Endothelial cell of umbilical vein (primary cell): ENCODE data around the gene DNAJC4. TPM values are rescaled to one million over a fixed set of nuclear protein-coding genes. Genes with fewer than 3 reads are reported as not detected.

Experiments
- BruUV-seq: library from RNA; stranded (reverse); fragments of 400-500 nt; replicated peaks from 2 replicates; lab custom pipeline; 2021; lab: Mats Ljungman, UMichigan
- CTCF ChIA-PET: fragments of 300-600, 350-600 bp; sonication (Branson Sonifier 250); formaldehyde crosslinking; loops from one replicate; lab custom pipeline; 2021; ENCODE audit warnings: antibody characterized with exemption, inconsistent platforms; lab: Charles Lee
- POLR2A ChIA-PET: fragments of 300-600, 350-600 bp; sonication (Branson Sonifier 250); formaldehyde crosslinking; loops from one replicate; lab custom pipeline; 2021; ENCODE audit warnings: antibody characterized with exemption, inconsistent platforms; lab: Charles Lee
- DNase-seq: peaks from one replicate; pipeline ENCODE4 v3.0.0-alpha.2; 2011; ENCODE audit warnings: low read depth, low spot score
- FAIRE-seq: peaks from 2 replicates; lab custom pipeline; 2011; peaks lifted over from hg19 to GRCh38; lab: Jason Lieb, UNC
- H2AFZ ChIP-seq: 2 replicates; pipeline ENCODE4 v1.6.0; 2012; ENCODE audit warnings: low read depth, low read length, control low read depth, inconsistent platforms
- H3K27ac ChIP-seq: 2 replicates; pipeline ENCODE4 v1.5.1; 2011; ENCODE audit warnings: low read depth, mild to moderate bottlenecking, control low read depth, low read length, moderate library complexity; ENCODE audit not compliant: insufficient read depth
- H3K27me3 ChIP-seq, 2 experiments: 2 replicates each; pipeline versions ENCODE4 v1.6.0 to v1.6.1; 2011; ENCODE audit warnings: low read length in 2 of 2, mixed read lengths in 1 of 2; ENCODE audit not compliant: control insufficient read depth in 2 of 2, insufficient read depth in 2 of 2
- H3K36me3 ChIP-seq, 2 experiments: 2 replicates in 1 of 2; 3 replicates in 1 of 2; pipeline ENCODE4 v1.5.1; 2011; ENCODE audit warnings: low read length in 2 of 2, mild to moderate bottlenecking in 1 of 2, moderate library complexity in 1 of 2; ENCODE audit not compliant: control insufficient read depth in 2 of 2, insufficient read depth in 2 of 2; ENCODE audit errors: extremely low read depth in 1 of 2
- H3K4me1 ChIP-seq: 3 replicates; pipeline ENCODE4 v1.5.1; 2011; ENCODE audit warnings: mild to moderate bottlenecking, low read length; ENCODE audit not compliant: control insufficient read depth, insufficient read depth; ENCODE audit errors: extremely low read depth
- H3K4me2 ChIP-seq: 2 replicates; pipeline ENCODE4 v1.6.1; 2011; ENCODE audit warnings: low read length, control low read depth, mixed read lengths; ENCODE audit not compliant: insufficient read depth
- H3K4me3 ChIP-seq, 3 experiments: fragments of 200-600 bp in 1 of 3; sonication (generic), shearing (Covaris generic) in 1 of 3; replicated peaks in 1 of 3; 2 replicates each; pipeline ENCODE4 v1.5.1; 2011 to 2016; ENCODE audit warnings: control low read depth in 3 of 3, low read length in 3 of 3, mild to moderate bottlenecking in 2 of 3, inconsistent platforms in 1 of 3, low read depth in 1 of 3, moderate library complexity in 1 of 3; ENCODE audit not compliant: insufficient read depth in 1 of 3
- H3K79me2 ChIP-seq: 2 replicates; pipeline ENCODE4 v1.6.0; 2012; ENCODE audit warnings: low read length, inconsistent platforms; ENCODE audit not compliant: control insufficient read depth, insufficient read depth
- H3K9ac ChIP-seq: replicated peaks from 2 replicates; pipeline ENCODE3; 2011; ENCODE audit warnings: low read length, control low read depth; ENCODE audit not compliant: insufficient read depth; ENCODE audit errors: extremely low read depth
- H3K9me1 ChIP-seq: replicated peaks from 3 replicates; pipeline ENCODE4 v1.6.0; 2011; ENCODE audit warnings: mild to moderate bottlenecking, low read length; ENCODE audit not compliant: control insufficient read depth, insufficient read depth; ENCODE audit errors: extremely low read depth
- H3K9me3 ChIP-seq: replicated peaks from 2 replicates; pipeline ENCODE4 v1.5.1; 2012; ENCODE audit warnings: low read length, inconsistent platforms; ENCODE audit not compliant: control insufficient read depth, insufficient read depth
- H4K20me1 ChIP-seq: replicated peaks from 2 replicates; pipeline ENCODE3; 2011; ENCODE audit warnings: mild to moderate bottlenecking, low read length; ENCODE audit not compliant: control insufficient read depth, insufficient read depth; ENCODE audit errors: extremely low read depth
- EZH2 ChIP-seq: IDR thresholded peaks from 2 replicates; pipeline ENCODE4 v1.6.1; 2012; ENCODE audit warnings: borderline replicate concordance, low read depth, mild to moderate bottlenecking, moderate library complexity, low read length, inconsistent platforms; ENCODE audit not compliant: severe bottlenecking
- FOS ChIP-seq: IDR thresholded peaks from 2 replicates; pipeline ENCODE4 v1.6.1; 2011; ENCODE audit warnings: mild to moderate bottlenecking, low read length, moderate library complexity, borderline replicate concordance; ENCODE audit not compliant: insufficient read depth
- JUN ChIP-seq: IDR thresholded peaks from 2 replicates; pipeline ENCODE4 v1.6.1; 2011; ENCODE audit warnings: borderline replicate concordance, low read depth; ENCODE audit not compliant: insufficient read length, insufficient read depth
- MYC ChIP-seq: IDR thresholded peaks from one replicate; pipeline ENCODE4 v1.6.1; 2011; ENCODE audit warnings: mild to moderate bottlenecking, low read depth, low read length
- POLR2A ChIP-seq: IDR thresholded peaks from 2 replicates; pipeline ENCODE4 v1.6.1; 2012; ENCODE audit warnings: low read depth, mild to moderate bottlenecking, control low read depth, low read length
- POLR2AphosphoS5 ChIP-seq: IDR thresholded peaks from 2 replicates; pipeline ENCODE4 v1.6.1; 2012; ENCODE audit warnings: low read depth, mild to moderate bottlenecking, control low read depth, low read length, moderate library complexity; ENCODE audit not compliant: insufficient read depth
- dilution Hi-C: fragments of 300-500 bp; cut with MboI; formaldehyde crosslinking; loops from one replicate; pipeline ENCODE4 v1.15.0; 2019; ENCODE audit warnings: low sequenced_read_pairs; ENCODE audit not compliant: extremely low pct_ligation_motif_present
- intact Hi-C: fragments of 100-400 bp; cut with micrococcal nuclease; formaldehyde crosslinking; loops from one replicate; pipeline ENCODE4 v1.10.0; 2022
- polyA plus RNA-seq, 4 experiments: library from polyadenylated mRNA; depleted of rRNA in 3 of 4; stranded (reverse) in 3 of 4; unstranded in 1 of 4; fragments of >200 nt; gene quantifications; 2 replicates each; pipeline versions ENCODE4 v1.2.1 to v1.2.3, GENCODE V29; 2011 to 2012; ENCODE audit warnings: missing spikeins in 1 of 4
- total RNA-seq: library from RNA; stranded (reverse); gene quantifications from 2 replicates; pipeline ENCODE4 v1.2.3, GENCODE V29; 2021
- TF ChIP-seq, protein P1 (sequence below), 2 donors: IDR thresholded peaks; 1 replicate in 1 of 2; 2 replicates in 1 of 2; pipeline ENCODE4 v1.5.1; 2011; ENCODE audit warnings: low read length in 2 of 2, mild to moderate bottlenecking in 2 of 2, moderate library complexity in 2 of 2, control low read depth in 1 of 2, inconsistent platforms in 1 of 2, low read depth in 1 of 2; ENCODE audit not compliant: insufficient read depth in 1 of 2; ENCODE audit errors: extremely low read depth in 1 of 2
- TF ChIP-seq, protein P2 (sequence below): IDR thresholded peaks from 2 replicates; pipeline ENCODE4 v1.6.1; 2011; ENCODE audit not compliant: insufficient read depth, insufficient read length

Gene DNAJC4
- total and polyA plus RNA-seq, 2 donors (not counting 3 experiments of a cell fraction or from before 2014, with no cell fraction given), result 23.5 to 41.2 TPM

DNA sequence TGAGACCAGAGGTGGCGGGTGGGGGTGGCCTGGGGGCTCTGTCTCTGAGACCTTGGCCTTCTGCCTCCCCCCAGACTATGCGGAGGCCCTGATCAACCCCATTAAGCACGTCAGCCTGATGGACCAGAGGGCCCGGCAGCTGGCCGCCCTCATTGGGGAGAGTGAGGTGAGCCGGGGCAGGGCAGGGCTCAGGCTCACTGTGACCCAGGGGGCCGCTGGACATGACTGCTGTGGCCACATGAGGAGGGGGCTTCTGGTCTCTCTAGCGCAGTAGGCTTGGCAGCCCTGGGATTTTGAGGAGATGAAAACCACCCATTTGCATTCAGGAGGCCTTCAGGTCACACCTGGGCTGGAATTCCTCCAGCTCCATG is 33.6 kb downstream of the DNAJC4 start:
- no peak for FAIRE-seq
- Histone ChIP-seq H3K27me3 (no peaks in the 10 kb centered on the region), H3K36me3 (peaks cover 15 to 32% of the 10 kb centered on the region in 2 experiments), H3K27ac (peak overlapping the region; percentile 83), H3K9me3 (no peaks in the 10 kb centered on the region), H2AFZ (no peak overlapping the region), H3K4me2 (no peak overlapping the region), H4K20me1 (no peaks in the 10 kb centered on the region), H3K4me1 (peaks cover 42% of the 10 kb centered on the region), H3K9me1 (no peaks in the 10 kb centered on the region), H3K79me2 (no peaks in the 10 kb centered on the region), H3K4me3 (no peak overlapping the region), H3K9ac (no peak overlapping the region)
- no peak for DNase-seq
- TF ChIP-seq JUN (no peak), MYC (no peak), EZH2 (no peak)
- TF ChIP-seq, protein P1, sequence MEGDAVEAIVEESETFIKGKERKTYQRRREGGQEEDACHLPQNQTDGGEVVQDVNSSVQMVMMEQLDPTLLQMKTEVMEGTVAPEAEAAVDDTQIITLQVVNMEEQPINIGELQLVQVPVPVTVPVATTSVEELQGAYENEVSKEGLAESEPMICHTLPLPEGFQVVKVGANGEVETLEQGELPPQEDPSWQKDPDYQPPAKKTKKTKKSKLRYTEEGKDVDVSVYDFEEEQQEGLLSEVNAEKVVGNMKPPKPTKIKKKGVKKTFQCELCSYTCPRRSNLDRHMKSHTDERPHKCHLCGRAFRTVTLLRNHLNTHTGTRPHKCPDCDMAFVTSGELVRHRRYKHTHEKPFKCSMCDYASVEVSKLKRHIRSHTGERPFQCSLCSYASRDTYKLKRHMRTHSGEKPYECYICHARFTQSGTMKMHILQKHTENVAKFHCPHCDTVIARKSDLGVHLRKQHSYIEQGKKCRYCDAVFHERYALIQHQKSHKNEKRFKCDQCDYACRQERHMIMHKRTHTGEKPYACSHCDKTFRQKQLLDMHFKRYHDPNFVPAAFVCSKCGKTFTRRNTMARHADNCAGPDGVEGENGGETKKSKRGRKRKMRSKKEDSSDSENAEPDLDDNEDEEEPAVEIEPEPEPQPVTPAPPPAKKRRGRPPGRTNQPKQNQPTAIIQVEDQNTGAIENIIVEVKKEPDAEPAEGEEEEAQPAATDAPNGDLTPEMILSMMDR (IDR thresholded peaks at IDR 0.05; ENCODE audit: extremely low read depth in 1 of 2, insufficient read depth in 1 of 2, low read depth in 1 of 2, low read length in 2 of 2), result no peak
- ChIA-PET POLR2A (no interaction called here), CTCF (interaction anchor here (0.9 to 2.7 kb wide), 5 partner anchors 13 to 91 kb away, joined by 3 to 24 read pairs (median 5); partner anchors contain the start of genes CATSPERZ and PLCB3)
- intact Hi-C loops, result loop anchor here (1.0 kb wide), 1 partner anchor 13 kb away; the partner anchor contains the start of gene PLCB3
- dilution Hi-C loops, result no loop called here
- BruUV-seq, result no TSS peak

DNA sequence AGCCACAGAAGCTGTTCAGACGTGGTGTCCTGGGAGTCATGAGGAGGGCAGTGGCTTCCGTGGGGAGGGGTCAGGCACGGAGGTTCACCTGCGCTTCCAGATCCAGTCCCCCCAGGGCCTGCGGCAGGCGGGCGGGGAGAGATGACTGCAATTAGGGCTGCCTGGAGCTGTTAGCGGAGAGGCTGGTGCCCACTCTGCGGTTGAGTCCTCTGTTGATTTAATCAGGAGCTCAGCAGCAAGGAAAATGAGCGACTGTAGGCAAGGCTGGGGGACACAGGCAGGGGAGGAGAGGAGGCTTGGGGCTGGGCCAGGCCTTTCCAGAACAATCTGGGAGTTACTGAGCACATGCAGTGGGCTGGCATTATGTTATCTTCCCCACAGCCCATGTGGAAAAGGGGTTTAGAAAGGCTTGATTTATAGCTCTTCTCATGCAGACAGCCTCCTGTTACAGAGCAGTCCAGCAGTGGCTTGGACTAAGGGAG is 34.1 kb downstream of the DNAJC4 start:
- POLR2A ChIA-PET, result no interaction called here
- intact Hi-C loops (no loop called here), dilution Hi-C loops (no loop called here)
- no peak overlapping the region for H3K4me3 ChIP-seq
- H3K27me3 ChIP-seq, result no peaks in the 10 kb centered on the region
- no peaks in the 10 kb centered on the region for H3K9me1 ChIP-seq
- H3K27ac ChIP-seq, result no peak overlapping the region
- H4K20me1 ChIP-seq, result no peaks in the 10 kb centered on the region
- no peak overlapping the region for H3K9ac ChIP-seq
- H3K9me3 ChIP-seq, result no peaks in the 10 kb centered on the region
- DNase-seq (no peak), FAIRE-seq (no peak)
- no TSS peak for BruUV-seq
- no peak overlapping the region for H3K4me2 ChIP-seq
- no peaks in the 10 kb centered on the region for H3K79me2 ChIP-seq
- peaks cover 10 to 27% of the 10 kb centered on the region in 2 experiments for H3K36me3 ChIP-seq
- peaks cover 46% of the 10 kb centered on the region for H3K4me1 ChIP-seq
- no peak overlapping the region for H2AFZ ChIP-seq
- TF ChIP-seq FOS, result no peak
- TF ChIP-seq MYC, result no peak
- TF ChIP-seq, protein P1 (IDR thresholded peaks at IDR 0.05; ENCODE audit: extremely low read depth in 1 of 2, insufficient read depth in 1 of 2, low read depth in 1 of 2, low read length in 2 of 2), result no peak
- TF ChIP-seq, protein P2, sequence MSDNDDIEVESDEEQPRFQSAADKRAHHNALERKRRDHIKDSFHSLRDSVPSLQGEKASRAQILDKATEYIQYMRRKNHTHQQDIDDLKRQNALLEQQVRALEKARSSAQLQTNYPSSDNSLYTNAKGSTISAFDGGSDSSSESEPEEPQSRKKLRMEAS, result no peak
- TF ChIP-seq JUN, result no peak
- no peak for TF ChIP-seq POLR2AphosphoS5
- TF ChIP-seq EZH2, result no peak
- no peak for TF ChIP-seq POLR2A
- CTCF ChIA-PET, result interaction anchor here (0.9 to 2.7 kb wide), 5 partner anchors 13 to 91 kb away, joined by 3 to 24 read pairs (median 5); partner anchors contain the start of genes CATSPERZ and PLCB3
